Neutrophil (primary cell): ENCODE measurements around the gene CCNQ.

Source experiments
- H3K27ac ChIP-seq: fragments of 200-600 bp; sonication (generic); 2 replicates; pipeline ENCODE4 v1.5.1; 2016; ENCODE audit warnings: mild to moderate bottlenecking, moderate library complexity
- H3K27me3 ChIP-seq: fragments of 200-600 bp; sonication (generic); 2 replicates; pipeline ENCODE4 v1.6.0; 2016; ENCODE audit warnings: mild to moderate bottlenecking
- H3K36me3 ChIP-seq: fragments of 200-600 bp; sonication (generic); 2 replicates; pipeline ENCODE4 v1.5.1; 2017
- H3K4me1 ChIP-seq, 2 experiments: fragments of 200-600 bp in 1 of 2; sonication (generic) in 1 of 2; 1 replicate in 1 of 2; 2 replicates in 1 of 2; pipeline versions ENCODE4 v1.5.1 to v1.6.1; 2013 to 2016; ENCODE audit warnings: low read depth in 1 of 2, low read length in 1 of 2, mild to moderate bottlenecking in 1 of 2, moderate library complexity in 1 of 2; ENCODE audit not compliant: control insufficient read depth in 1 of 2, insufficient read depth in 1 of 2
- H3K4me3 ChIP-seq, 2 experiments: fragments of 200-600 bp in 1 of 2; sonication (generic) in 1 of 2; 1 replicate in 1 of 2; 2 replicates in 1 of 2; pipeline ENCODE4 v1.5.1; 2013 to 2016; ENCODE audit warnings: low read depth in 1 of 2, low read length in 1 of 2, mild to moderate bottlenecking in 1 of 2, moderate library complexity in 1 of 2
- H3K9me3 ChIP-seq: fragments of 200-600 bp; sonication (generic); 2 replicates; pipeline ENCODE4 v1.5.1; 2016
- TF ChIP-seq, protein P1 (sequence below): fragments of 200-600 bp; sonication (generic); IDR thresholded peaks from 2 replicates; pipeline ENCODE4 v1.5.1; 2016; ENCODE audit warnings: antibody characterized with exemption

The CCNQ gene

DNA sequence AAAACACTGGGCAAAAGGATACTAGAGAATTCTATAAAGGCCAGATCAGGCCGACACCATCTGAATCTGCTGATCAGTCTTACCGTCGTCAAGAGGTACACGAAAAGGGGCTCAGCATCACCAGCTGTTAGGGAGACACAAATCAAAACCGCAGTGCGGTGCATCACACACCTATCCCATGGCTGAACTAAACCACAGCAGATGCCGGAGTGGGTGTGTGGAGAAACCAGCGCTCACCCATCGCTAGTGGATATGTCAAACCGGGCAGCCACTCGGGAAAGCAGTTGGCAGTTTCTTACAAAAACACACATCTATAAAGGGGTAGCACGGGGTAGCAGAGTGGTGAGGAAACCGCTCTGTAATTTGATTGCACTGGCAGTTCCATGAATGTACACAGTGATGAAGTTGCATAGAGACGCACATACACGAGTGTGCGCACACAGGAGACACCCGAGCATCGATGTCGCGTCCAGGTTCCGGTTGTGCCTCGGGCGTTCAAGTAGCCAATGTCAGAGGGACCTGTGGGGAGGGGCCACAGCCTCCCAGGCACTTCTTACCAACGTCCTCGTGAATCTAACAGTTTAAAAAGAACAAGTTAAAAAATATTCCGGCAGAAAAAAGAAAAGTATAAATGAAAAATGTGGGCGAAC lies 23.1 kb upstream of the CCNQ start:
- H3K9me3 ChIP-seq, result no peaks in the 10 kb centered on the region
- TF ChIP-seq, protein P1, sequence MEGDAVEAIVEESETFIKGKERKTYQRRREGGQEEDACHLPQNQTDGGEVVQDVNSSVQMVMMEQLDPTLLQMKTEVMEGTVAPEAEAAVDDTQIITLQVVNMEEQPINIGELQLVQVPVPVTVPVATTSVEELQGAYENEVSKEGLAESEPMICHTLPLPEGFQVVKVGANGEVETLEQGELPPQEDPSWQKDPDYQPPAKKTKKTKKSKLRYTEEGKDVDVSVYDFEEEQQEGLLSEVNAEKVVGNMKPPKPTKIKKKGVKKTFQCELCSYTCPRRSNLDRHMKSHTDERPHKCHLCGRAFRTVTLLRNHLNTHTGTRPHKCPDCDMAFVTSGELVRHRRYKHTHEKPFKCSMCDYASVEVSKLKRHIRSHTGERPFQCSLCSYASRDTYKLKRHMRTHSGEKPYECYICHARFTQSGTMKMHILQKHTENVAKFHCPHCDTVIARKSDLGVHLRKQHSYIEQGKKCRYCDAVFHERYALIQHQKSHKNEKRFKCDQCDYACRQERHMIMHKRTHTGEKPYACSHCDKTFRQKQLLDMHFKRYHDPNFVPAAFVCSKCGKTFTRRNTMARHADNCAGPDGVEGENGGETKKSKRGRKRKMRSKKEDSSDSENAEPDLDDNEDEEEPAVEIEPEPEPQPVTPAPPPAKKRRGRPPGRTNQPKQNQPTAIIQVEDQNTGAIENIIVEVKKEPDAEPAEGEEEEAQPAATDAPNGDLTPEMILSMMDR, result no peak
- H3K27ac ChIP-seq, result no peak overlapping the region
- H3K4me3 ChIP-seq, result no peak overlapping the region
- H3K4me1 ChIP-seq, result no peaks in the 10 kb centered on the region
- H3K36me3 ChIP-seq, result no peaks in the 10 kb centered on the region
- peaks cover 13% of the 10 kb centered on the region for H3K27me3 ChIP-seq

DNA sequence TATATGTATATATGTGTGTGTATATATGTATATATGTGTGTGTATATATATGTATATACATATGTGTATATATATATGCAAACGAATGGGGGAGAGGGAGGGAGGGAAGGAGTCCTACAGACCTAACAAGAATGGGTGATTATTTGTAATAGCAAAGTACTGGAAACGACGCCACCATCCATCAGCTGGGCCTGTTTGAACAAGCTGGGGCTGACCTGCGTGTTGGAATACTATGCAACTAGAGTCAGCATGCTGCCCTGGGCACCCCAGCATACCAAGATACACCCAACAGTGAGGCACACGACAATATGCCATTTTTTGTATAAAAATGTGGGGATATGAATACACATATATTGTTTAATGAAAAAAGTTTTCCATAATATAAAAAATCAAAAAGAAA lies 21.6 kb upstream of the CCNQ start:
- Histone ChIP-seq H3K36me3 (no peaks in the 10 kb centered on the region), H3K9me3 (no peaks in the 10 kb centered on the region), H3K4me3 (no peak overlapping the region), H3K27me3 (peaks cover 13% of the 10 kb centered on the region), H3K27ac (no peak overlapping the region), H3K4me1 (no peaks in the 10 kb centered on the region)
- TF ChIP-seq, protein P1, result no peak

DNA sequence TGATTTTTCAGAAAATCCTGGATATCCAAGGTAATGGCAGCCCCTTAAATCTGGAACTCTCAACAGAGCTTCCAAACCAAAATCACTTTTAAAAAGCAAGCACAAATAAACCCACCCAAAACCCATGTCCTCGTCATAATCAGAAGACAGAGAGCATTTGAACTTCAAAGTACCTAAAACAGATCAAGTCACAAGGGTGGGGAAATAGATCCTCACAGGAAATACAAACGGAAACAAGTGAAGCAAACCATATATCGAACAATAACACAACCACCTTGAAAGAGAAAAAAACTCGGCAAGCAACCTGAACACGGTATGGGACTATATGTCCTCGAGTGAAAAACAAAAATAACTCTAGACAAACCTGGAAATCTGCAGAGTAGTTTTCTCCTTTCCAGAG lies 15.9 kb upstream of the CCNQ start:
- Histone ChIP-seq H3K27me3 (peaks cover 60% of the 10 kb centered on the region), H3K4me3 (no peak overlapping the region)
- TF ChIP-seq, protein P1, result no peak

DNA sequence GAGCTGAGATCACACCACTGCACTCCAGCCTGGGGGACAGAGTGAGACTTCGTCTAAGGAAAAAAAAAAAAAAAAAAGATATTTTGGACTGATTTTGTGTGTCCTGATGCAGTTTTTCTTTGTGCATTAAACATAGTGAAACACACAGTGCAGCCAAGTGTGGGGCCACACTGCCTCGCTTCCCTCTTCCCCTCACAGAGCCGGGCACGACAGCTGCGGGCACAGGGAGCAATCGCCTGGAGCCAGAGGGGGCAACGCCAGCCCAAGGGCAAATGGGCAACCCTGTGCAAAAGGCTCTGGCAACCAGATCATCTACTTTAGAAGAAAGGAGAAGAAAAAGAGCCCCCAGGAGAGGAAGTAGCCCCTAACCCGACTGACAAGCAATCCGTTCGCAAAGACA lies 13.5 kb upstream of the CCNQ start:
- Histone ChIP-seq H3K27ac (no peak overlapping the region), H3K36me3 (no peaks in the 10 kb centered on the region), H3K4me1 (peaks cover 0 to 7% of the 10 kb centered on the region in 2 experiments), H3K27me3 (peaks cover 61% of the 10 kb centered on the region), H3K9me3 (no peaks in the 10 kb centered on the region), H3K4me3 (no peak overlapping the region)
- TF ChIP-seq, protein P1, result no peak

More for the DNA sequence above, 15.9 kb upstream of the CCNQ start:
- H3K9me3 ChIP-seq, result no peaks in the 10 kb centered on the region
- H3K4me1 ChIP-seq, result peaks cover 0 to 7% of the 10 kb centered on the region in 2 experiments
- no peaks in the 10 kb centered on the region for H3K36me3 ChIP-seq
- no peak overlapping the region for H3K27ac ChIP-seq

DNA sequence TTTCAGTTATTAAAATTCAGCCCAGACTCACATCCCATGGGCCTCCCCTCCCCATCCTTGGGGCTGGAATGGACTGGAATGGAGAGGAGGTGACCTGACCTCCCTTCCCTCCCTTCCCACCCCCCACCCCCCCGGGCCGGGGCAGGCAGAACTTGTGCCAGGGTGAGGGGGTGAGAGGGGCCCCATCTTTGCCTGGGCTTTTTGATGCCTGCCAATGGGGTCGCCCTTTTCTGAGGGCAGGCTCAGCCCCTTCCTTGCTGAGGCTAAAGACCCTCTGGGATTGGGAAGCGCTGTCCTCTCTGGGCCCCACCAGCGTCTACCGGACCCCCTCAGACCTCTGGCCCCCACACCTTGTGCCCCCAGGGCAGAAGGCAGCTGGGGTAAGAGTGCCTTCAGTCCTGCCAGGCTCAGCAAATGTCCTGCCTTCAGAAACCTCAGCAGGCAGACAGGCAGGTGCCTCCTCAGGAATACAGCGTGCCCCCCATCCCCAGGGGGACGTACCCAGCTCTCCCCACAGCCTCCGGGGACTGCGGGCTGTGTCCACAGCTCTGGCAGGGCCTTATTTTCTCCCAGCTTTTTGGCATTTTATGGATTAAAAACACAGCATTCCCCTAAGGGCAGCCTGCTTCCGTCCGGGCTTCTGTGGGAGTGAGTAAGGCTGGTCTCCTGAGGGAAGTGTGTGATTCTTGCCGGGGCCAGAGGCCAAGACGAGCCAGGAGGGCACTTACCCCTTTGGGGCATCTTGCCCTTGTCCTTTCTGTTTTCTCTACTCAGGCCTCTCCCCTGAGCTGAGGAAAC lies 12.6 kb upstream of the CCNQ start:
- no peak overlapping the region for H3K27ac ChIP-seq
- no peaks in the 10 kb centered on the region for H3K9me3 ChIP-seq
- peaks cover 0 to 7% of the 10 kb centered on the region in 2 experiments for H3K4me1 ChIP-seq
- peaks cover 61% of the 10 kb centered on the region for H3K27me3 ChIP-seq
- TF ChIP-seq, protein P1, result no peak
- H3K36me3 ChIP-seq, result no peaks in the 10 kb centered on the region
- no peak overlapping the region for H3K4me3 ChIP-seq
